Left cardiac atrium (tissue), 4 donors: ENCODE results near the gene ZNF462. TPM values are rescaled to one million over a fixed set of nuclear protein-coding genes. Genes with fewer than 3 reads are reported as not detected.

Source experiments
- ATAC-seq, 2 donors: fragments of 200-7000 bp; cut with Tn5 transposase; one replicate each; pipeline ENCODE4 v1.9.1; 2020; ENCODE audit warnings: mild to moderate bottlenecking in 2 of 2, moderate library complexity in 2 of 2
- DNase-seq: peaks from one replicate; pipeline ENCODE4 v3.0.0-alpha.2; 2020
- intact Hi-C, 2 donors: fragments of 100-400 bp; cut with DNase I; formaldehyde crosslinking; loops; one replicate each; pipeline versions ENCODE4 v1.14.1 to v1.15.1; 2022 to 2023
- total RNA-seq, 2 donors: library from RNA; stranded (reverse); fragmentation: NEBNext Ultra II Directional; extraction: Animal tissue kit (Norgen Biotek cat#: 25700); gene quantifications; one replicate each; pipeline ENCODE4 v1.2.1, GENCODE V29; 2021
- donor health status: DM: no; HTN: yes; CAD: no.
- donor health status: DM: no; HTN: yes; CAD: no; lungs with severe emphysema.
- donor health status: DM: yes; HTN: yes; CAD: no.
- donor health status: Dilated cardiomyopathy.

ZNF462 gene
- total RNA-seq, 2 donors from 2014 or later: 18.6 to 29.3 TPM

DNA sequence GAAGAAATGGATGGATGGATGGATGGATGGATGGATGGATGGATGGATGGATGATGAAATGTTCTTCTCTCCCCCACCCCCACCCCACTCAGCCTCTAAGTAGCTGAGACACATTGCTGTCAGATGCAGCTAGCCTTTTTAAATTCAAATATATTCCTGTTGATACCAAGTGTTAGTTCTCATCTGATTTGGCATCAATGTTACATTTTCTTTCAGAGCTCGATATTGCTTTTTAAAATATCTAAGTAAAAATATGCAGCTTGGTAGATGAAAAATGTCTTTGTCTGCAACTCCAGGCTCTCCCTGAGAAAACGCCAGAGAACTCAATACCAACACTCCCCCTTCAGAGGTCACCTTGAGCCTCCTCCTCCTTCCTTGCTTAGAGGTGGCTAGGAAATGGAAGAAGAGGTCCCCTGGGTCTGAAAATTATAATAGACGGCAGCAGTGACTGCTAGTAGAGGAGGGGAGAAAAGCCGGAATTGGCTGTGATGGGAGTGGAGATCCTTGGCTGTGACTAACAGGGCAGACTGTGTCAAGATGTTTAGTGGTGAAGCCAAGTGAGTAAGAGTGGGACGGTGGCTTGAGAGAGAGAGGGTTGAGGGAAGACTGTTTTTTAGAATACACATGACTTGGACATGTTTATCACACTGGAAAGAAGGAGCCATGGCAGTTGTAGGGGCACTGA, 156.0 kb downstream of the ZNF462 start:
- peak; percentile 45 to 88 for ATAC-seq

DNA sequence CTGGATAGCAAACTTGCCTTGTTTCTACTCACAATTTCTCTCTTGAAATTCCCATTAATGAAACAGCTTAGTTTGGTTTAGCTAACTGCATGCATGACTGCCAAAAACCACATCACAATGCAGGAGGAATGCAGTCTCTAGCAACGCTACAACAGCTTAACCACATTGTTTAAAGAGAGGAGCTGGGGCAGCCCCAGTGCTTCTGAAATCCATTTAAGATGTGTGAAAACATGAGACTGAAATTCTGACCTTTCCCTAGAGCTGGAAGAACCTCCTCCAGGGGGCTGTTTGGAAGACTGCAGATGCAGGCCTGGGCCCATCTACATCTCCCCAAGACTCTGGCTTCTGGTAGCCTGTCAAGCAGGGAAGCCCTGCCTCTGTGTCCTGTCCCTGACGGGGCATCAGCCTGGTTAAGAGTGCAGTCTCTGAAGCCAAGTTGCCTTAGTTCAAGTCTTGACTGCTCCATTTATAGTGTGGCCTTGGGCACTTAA, 157.1 kb downstream of the ZNF462 start:
- intact Hi-C loops: no loop called here
- no peak for DNase-seq
- ATAC-seq: peak; percentile 87 to 90

More for the DNA sequence above, 156.0 kb downstream of the ZNF462 start:
- no peak for DNase-seq
- intact Hi-C loops: no loop called here

DNA sequence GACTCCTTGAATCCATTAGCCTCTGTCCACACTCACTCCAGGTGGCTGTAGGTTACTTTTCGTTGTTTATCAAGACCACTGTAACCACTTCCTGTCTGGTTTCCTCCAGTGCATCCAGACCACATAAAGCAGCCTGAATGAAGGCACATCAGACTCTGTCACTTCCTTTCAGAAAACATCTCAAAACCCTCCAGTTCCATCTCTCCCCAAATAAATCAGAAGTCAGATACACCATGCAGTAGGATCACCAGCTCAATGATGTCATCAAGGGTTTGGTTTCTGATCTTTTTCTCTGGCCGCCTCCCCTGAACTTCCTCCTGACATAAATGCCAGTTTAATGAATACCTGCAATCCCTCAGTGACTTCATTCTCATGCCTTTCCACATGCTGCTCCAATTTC, 161.2 kb downstream of the ZNF462 start:
- DNase-seq (no peak), ATAC-seq (no peak)
- intact Hi-C loops: no loop called here

DNA sequence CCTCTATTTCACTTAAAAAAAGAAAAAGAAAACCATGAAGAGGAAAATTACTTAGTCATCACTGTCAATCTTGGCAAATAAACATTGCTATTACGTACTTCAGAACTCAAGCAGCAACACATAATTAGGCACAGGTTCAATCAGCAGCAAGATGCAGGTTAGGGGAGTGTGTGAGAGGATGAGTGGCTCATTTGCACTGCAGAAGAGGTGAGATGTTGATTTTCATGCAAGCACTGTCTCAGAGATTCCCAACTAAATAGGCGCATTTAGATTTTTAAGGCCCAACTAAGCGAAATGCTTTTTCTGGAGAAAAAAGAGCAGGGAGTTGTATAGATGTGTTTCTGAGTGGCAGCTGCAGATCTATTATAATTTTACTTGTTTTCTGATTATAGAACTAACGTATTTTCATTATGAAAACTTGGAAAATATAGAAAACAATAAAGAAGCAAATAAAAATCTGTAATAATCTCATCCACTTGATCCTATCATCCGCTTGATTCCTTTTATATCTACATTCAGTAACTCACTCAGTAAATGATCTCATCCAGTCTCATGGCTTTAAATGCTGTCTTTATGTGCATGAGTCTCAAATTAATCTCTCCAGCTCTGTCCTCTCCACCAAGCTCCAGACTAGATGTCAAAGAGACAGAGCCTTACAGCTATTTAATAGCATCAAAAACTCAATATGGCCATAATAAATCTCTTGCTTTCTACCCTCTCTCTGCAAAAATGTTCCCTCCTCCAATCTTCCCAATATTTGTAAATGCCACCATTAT, 162.5 kb downstream of the ZNF462 start:
- DNase-seq (no peak), ATAC-seq (no peak)
- intact Hi-C loops: no loop called here

DNA sequence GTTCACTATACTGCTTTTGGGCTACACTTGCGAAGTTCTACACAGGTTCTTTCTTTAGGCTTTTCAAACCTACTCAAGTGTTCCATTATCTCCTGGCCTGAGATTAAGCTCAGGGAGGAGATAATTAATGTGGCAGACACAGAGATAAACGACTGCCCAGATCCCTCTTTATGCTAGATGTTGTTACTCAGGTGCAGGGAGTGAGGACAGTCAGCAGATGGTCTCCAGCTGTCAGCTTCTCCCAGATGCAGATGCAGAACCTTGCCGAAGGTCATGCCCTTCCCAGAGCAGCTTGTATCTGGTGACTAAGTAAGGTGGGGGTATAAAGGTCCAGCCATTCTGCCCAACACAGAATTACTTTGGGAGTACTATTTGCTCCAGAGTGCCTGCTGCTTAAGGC, 166.2 kb downstream of the ZNF462 start:
- intact Hi-C loops: no loop called here
- DNase-seq (no peak), ATAC-seq (no peak)

DNA sequence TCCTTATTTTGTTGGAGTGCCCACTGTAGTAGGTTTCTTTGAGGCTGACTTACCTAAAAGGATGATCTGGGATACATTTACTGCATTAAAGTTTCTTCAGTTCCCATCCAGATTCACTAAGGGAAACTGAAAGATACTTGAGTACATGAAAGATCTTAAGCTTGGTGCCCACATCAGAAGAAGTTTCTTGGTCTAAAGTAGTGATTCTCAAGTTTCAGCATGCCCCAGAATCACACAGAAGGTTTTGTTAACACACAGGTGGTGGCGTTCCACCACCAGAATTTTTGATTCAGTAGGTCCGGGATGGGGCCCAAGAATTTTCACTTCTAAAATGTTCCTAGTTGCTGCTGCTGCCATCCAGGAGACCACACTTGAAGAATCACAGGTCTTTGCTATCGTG, 171.0 kb downstream of the ZNF462 start:
- DNase-seq: no peak
- no peak for ATAC-seq
- intact Hi-C loops: no loop called here

DNA sequence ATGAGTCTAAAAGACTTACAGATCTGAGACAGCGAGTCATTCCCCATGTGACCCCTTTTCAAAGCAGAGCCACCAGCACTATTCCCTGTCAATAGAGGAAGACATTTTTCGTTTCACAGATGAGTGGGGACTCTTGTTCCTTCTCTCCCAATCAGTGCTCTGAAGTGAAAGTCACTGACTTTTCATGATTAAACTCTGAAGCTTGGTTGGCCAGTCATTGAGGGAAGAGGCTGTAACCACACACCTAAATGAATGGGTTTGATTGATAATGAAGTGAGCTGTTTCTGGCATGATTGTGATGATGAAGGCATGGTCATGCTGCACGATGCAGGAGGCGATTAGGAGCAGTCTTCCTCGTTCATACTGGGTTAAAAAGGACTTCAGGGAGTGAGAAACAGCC, 171.9 kb downstream of the ZNF462 start:
- DNase-seq: no peak
- no peak for ATAC-seq
- intact Hi-C loops: no loop called here

DNA sequence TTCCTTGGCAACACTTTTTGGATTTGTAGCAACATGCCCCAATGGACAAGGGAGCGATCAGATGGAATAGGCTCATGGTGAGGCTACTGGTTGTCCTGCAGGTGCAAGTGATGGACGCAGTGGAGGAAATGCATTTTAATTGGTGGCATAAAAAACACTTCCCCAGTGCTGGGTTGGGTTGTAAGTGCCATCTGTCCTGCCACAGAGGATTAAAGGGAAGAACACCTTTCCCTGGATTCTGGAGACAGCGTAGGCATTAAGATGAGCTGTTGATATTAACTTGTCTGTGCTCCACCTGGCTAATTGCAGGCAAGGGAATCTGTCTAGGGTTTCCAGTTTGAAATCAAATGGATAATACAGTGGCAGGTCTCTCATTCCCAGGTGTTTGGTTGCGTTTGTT, 173.4 kb downstream of the ZNF462 start:
- DNase-seq (no peak), ATAC-seq (no peak)
- intact Hi-C loops: no loop called here

DNA sequence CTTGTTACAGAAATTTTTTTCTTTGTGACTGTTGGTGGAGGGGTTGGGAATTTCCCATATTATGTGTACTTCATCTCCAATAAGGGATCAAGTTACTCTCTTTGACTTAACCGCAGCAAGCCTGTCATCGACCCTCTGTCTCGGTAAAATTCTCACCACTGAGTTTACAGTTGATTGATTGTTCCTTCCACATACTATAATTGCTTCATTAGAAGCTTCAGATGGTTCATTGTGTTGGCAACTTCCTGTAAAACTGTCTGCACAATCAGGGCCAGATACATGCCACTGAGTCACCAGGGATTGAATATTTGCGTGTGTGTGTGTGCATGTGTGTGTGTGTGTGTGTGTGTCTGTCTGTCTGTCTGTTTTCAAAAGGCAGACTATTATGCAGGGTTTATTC, 176.6 kb downstream of the ZNF462 start:
- DNase-seq: no peak
- ATAC-seq: no peak
- intact Hi-C loops: no loop called here

DNA sequence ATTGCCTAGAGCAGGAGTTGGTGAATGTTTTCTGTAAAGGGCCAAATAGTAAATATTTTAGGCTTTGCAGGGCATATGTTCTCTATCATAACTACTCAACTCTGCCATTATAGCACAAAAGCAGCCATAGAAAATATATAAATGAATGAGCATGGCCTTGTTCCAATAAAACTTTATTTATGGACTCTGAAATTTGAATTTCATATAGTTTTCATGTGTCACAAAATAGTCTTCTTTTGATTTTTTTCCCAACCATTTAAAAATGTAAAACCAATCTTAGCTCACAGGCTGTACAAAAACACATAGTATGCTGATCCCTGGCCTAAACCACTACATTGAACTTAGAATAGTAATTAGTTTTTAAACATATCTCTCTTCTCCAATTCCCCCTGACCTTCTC, 179.6 kb downstream of the ZNF462 start:
- ATAC-seq: no peak
- no peak for DNase-seq
- intact Hi-C loops: no loop called here

DNA sequence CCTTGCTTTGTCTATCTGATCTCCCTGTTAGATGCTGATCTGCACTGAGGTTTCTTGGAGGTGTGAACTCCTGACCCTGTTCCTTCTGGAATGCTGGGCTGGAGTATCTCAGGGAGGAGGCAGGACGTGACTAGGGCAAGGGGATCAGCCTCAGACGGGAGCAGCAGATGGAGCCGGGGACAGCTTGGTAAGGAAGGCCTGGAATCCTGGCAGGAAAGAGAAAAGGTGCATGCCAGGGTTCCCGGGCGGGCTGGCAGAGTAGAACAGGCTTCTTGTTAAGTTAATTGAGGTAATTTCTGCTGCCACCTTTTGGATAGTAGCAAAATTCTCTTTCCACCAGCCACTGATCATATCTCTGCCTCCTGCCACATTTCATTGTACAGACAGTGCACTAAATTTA, 180.9 kb downstream of the ZNF462 start:
- ATAC-seq: no peak
- intact Hi-C loops: no loop called here
- DNase-seq: no peak

DNA sequence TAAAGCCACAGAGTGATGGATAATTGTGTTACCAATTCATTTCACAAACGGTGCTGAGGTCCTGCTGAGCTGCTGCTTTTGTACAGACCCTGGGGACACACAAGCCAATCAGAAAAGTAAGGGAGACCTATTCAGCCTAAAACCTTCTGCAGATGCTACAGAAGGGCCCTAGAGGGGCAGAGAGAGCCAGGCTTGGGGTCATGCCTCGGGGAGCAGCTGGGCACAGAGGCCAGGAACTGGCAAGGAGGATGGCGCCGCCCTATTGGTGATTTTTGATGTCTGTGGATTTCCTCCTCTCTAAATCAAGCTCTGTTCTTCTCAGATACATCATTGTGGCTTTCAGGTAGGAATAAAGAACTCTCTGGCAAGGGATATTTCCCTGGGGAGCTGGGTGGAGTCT, 181.9 kb downstream of the ZNF462 start:
- DNase-seq (no peak), ATAC-seq (no peak)
- intact Hi-C loops: no loop called here

DNA sequence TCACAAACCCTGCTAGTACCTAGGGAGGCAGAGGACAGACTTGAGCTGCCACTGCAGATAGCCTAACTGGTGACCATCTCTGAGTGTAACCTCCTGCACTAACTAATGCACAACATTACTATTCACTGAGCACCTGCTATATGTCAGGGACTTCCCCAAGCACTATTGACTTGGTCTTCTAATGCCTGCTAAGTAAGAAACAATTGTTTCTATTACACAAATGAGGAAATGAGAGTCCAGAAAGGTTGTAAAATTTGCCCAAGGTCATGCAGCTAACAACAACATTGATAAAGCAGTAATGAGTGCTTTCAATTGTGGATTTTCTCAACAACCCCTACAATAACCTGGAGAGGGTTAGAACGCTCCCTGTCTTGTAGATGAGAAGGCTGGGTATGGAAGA, 183.7 kb downstream of the ZNF462 start:
- intact Hi-C loops: no loop called here
- DNase-seq (no peak), ATAC-seq (no peak)

DNA sequence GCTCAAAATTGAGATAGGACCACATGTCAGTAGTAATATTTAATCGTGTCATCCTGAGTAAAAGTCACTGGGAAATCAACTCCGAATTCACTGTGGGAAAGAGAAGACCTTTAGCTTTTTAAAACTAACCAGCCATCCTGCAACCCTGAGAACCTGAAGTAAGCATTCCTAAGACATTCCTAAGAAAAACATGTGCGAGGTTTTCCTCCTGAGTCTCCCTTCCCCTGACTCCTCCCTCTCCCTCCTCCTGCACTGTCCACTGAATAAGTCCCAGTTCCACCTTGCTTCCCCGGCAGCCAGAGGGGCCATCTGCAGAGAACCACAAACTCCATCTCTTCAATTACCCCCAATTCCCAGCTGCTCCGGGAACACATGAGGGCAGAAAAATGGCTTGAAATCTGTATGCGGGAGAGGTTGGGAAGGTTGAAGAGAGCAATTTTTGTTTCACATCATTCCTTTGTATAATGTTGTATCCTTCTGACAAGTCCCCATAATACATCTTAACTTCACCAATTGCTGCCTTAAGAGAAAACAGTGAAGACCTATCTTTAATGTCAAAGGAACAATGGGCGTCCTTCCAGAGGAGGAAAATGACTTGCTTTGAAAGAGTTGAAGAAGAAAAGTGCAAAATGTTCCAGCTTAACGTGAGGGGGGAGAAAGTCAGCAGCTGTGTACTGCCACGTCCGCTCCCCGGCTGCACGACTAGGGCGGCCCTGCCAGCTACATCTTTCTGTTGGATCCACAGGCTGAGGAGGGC, 186.3 kb downstream of the ZNF462 start:
- intact Hi-C loops: no loop called here
- ATAC-seq (no peak), DNase-seq (no peak)

DNA sequence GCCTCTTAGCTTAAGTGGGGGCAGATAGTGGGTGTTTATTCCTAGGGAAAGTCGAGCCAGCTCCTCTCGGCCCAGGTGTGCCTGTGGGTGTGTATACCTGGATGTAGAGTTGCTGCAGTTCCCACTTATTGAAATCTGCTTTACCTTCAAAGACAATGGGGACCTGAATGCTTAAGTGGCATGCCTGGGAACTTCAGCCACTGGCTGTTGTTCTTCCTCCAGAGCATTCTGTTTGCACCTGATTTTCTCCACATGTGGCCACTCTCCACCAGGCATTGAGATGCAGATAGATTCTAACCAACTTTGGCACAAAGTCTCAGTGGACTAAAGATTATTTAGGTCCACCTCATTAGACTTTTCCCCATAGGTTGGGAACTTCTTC, 186.8 kb downstream of the ZNF462 start:
- intact Hi-C loops: no loop called here
- ATAC-seq: no peak
- no peak for DNase-seq

DNA sequence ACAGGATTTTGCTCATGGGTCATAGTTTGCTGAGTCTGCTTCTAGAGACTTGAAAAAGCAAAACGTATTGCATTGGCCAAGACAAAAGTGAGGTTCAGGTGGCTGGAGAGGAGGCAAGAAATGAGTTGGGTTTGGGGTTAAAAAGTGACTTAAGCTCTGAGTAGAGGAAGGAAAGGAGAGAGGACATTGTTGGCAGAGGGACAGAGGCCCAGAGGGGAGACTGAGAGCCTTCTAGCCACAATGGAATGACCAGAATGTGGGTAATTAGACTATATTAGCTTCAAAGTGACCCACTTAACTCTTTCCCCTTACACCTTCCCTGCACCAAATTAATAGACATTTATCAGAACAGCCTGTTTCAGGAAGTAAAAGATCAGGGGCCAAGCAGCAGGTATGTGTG, 188.4 kb downstream of the ZNF462 start:
- DNase-seq (no peak), ATAC-seq (no peak)
- intact Hi-C loops: no loop called here

DNA sequence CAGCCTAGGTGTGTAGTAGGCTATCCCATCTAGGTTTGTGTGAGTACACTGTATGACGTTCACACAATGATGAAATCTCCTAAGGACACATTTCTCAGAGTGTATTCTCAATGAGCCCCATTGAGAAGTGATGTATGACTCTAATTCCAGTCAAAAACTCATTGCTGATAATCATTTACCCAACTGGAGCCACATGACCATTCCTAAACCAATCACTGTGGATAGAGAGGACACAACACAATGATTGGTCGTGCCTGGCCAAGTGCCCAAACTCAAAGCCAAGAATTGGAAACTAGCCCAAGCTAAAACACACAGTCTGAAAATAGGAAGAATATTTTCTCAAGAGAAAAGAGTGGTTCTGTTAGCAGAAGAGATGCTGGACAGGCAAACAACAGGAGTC, 191.2 kb downstream of the ZNF462 start:
- DNase-seq (no peak), ATAC-seq (no peak)
- intact Hi-C loops: no loop called here

DNA sequence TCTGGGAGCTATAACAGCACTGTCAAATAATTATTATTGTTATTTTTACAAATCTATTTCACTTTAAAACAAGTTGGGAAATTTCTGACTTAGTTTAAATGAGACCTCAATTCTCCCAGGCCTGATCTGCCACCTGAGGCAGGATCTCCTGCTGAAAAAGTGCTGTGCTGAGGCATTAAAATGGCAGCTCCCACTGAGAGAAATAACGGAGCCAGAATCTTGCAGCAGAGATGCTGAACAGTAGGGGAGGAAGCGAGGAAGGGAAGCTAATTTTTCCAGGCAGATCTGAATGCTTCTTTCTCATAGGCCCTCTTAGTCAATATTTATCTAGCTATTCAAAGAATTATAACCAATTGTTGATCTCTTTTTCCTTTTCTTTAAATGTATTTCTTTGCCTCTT, 196.3 kb downstream of the ZNF462 start:
- DNase-seq: no peak
- no peak for ATAC-seq
- intact Hi-C loops: loop anchor here in 1 of 2 donors (5.0 kb wide), 1 partner anchor 1122 kb away; no protein-coding TSS in a partner anchor

DNA sequence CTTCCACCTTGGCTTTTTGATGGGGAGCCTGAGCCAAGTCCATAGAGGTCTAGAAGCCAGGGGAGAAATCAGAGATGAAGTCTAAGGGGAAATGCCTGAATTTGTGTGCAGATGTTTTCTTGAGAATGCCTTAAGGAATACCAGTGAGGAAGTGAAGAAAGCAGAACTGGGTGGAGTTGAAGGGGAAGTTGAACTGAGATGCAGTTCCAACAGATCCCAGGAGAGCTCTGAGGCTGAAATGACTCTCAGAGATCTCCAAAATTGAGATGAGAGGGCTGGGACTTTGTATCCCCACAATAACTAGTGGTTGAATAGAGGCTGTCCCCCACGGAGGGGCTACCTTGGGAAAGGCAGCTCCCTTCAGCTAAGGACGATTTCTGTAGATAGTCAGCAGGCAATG, 197.1 kb downstream of the ZNF462 start:
- no peak for DNase-seq
- ATAC-seq: no peak
- intact Hi-C loops: no loop called here
